ENCODE data around the gene ARID5B.

DNA sequence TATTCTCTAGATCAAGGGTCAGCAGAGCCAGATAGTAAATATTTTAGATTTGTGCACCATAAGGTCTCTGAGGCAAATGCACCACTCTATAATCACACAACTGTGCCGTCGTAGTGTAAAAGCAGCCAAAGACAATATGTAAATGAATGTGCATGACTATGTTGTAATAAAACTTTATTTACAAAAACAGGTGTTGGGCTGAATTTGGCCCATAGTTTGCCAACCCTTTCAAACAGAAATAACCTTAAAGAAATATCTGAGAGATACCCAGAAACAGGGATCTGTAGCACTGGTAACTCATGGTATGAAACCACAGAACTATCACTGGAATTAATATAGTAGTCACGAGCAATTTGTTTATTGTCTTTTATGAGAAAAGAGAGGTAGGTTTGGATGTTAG, 86.0 kb downstream of the ARID5B start:
- TF ChIP-seq EZH2 (IDR thresholded peaks at IDR 0.05; ENCODE audit: borderline replicate concordance, insufficient read depth, low read depth, low read length, poor library complexity, severe bottlenecking), result no peak
- TF ChIP-seq, protein P1, sequence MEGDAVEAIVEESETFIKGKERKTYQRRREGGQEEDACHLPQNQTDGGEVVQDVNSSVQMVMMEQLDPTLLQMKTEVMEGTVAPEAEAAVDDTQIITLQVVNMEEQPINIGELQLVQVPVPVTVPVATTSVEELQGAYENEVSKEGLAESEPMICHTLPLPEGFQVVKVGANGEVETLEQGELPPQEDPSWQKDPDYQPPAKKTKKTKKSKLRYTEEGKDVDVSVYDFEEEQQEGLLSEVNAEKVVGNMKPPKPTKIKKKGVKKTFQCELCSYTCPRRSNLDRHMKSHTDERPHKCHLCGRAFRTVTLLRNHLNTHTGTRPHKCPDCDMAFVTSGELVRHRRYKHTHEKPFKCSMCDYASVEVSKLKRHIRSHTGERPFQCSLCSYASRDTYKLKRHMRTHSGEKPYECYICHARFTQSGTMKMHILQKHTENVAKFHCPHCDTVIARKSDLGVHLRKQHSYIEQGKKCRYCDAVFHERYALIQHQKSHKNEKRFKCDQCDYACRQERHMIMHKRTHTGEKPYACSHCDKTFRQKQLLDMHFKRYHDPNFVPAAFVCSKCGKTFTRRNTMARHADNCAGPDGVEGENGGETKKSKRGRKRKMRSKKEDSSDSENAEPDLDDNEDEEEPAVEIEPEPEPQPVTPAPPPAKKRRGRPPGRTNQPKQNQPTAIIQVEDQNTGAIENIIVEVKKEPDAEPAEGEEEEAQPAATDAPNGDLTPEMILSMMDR (IDR thresholded peaks at IDR 0.05), result no peak

Measured in B cell (primary cell).